Panc1 (cell line): Measurements from ENCODE around the gene TMEM134. TPM values are rescaled to one million over a fixed set of nuclear protein-coding genes. Genes with fewer than 3 reads are reported as not detected.

Experiments
- ATAC-seq: fragments of 200-7000 bp; cut with Tn5 transposase; 2 replicates; pipeline ENCODE4 v1.9.1; 2020; ENCODE audit warnings: mild to moderate bottlenecking, moderate library complexity
- BruUV-seq: library from RNA; stranded (reverse); fragments of 400-500 nt; replicated peaks from 2 replicates; lab custom pipeline; 2021; lab: Mats Ljungman, UMichigan
- CTCF ChIA-PET: fragments of 300-600 bp; sonication (Branson Sonifier 250); formaldehyde crosslinking; loops from one replicate; lab custom pipeline; 2022; ENCODE audit warnings: antibody characterized with exemption; lab: Charles Lee
- POLR2A ChIA-PET: fragments of 300-600 bp; sonication (Branson Sonifier 250); formaldehyde crosslinking; loops from one replicate; lab custom pipeline; 2022; ENCODE audit warnings: antibody characterized with exemption; lab: Charles Lee
- DNase-seq: peaks from one replicate; pipeline ENCODE4 v3.0.0-alpha.2; 2010; ENCODE audit warnings: low read depth, low spot score
- H3K27ac ChIP-seq: 2 replicates; pipeline ENCODE4 v1.5.1; 2011; ENCODE audit warnings: mild to moderate bottlenecking, low read length, inconsistent platforms
- H3K27me3 ChIP-seq: fragments of 200-500 bp; sonication (Bioruptor generic); 2 replicates; pipeline ENCODE4 v1.6.0; 2014; ENCODE audit warnings: low read length, inconsistent platforms; ENCODE audit not compliant: control insufficient read depth, insufficient read depth
- H3K36me3 ChIP-seq: fragments of 200-500 bp; sonication (Bioruptor generic); 2 replicates; pipeline ENCODE4 v1.5.1; 2014; ENCODE audit warnings: inconsistent platforms, mild to moderate bottlenecking, low read length, moderate library complexity; ENCODE audit not compliant: control insufficient read depth, insufficient read depth
- H3K4me1 ChIP-seq: 2 replicates; pipeline ENCODE4 v1.5.1; 2011; ENCODE audit warnings: inconsistent platforms, mild to moderate bottlenecking, low read length, moderate library complexity; ENCODE audit not compliant: control insufficient read depth, insufficient read depth
- H3K4me3 ChIP-seq, 2 experiments: 2 replicates each; pipeline ENCODE4 v1.5.1; 2011 to 2012; ENCODE audit warnings: low read depth in 2 of 2, low read length in 2 of 2, mild to moderate bottlenecking in 2 of 2, inconsistent platforms in 1 of 2, moderate library complexity in 1 of 2
- H3K9me3 ChIP-seq: fragments of 200-500 bp; sonication (Bioruptor generic); 2 replicates; pipeline ENCODE4 v1.5.1; 2014; ENCODE audit warnings: low read depth, mild to moderate bottlenecking, inconsistent platforms, low read length, moderate library complexity; ENCODE audit not compliant: control insufficient read depth, insufficient read depth
- POLR2AphosphoS5 ChIP-seq: IDR thresholded peaks from 2 replicates; pipeline ENCODE4 v1.6.1; 2012; ENCODE audit warnings: mild to moderate bottlenecking, low read depth, low read length, moderate library complexity
- SIN3A ChIP-seq: IDR thresholded peaks from 2 replicates; pipeline ENCODE4 v1.6.1; 2012; ENCODE audit warnings: low read depth, mild to moderate bottlenecking, low read length, moderate library complexity, borderline replicate concordance; ENCODE audit not compliant: insufficient read depth
- TCF7L2 ChIP-seq: IDR thresholded peaks from 2 replicates; pipeline ENCODE4 v1.6.1; 2011; ENCODE audit warnings: mild to moderate bottlenecking, low read depth, low read length, inconsistent platforms
- in situ Hi-C: cut with HindIII; loops from 2 replicates; pipeline ENCODE4 v1.10.0; 2016; ENCODE audit warnings: low sequenced_read_pairs, low pct_unique_long_range_greater_than_20kb
- intact Hi-C: fragments of 100-400 bp; cut with micrococcal nuclease; formaldehyde crosslinking; loops from one replicate; pipeline ENCODE4 v1.10.0; 2022; ENCODE audit not compliant: unreplicated experiment
- total RNA-seq: library from RNA; stranded (reverse); gene quantifications from one replicate; pipeline ENCODE4 v1.2.1, GENCODE V29; 2021; ENCODE audit not compliant: unreplicated experiment
- TF ChIP-seq, protein P1 (sequence below): fragments of 450-650 bp; IDR thresholded peaks from 2 replicates; pipeline ENCODE4 v1.5.1; 2017; ENCODE audit warnings: mild to moderate bottlenecking
- TF ChIP-seq, protein P2 (sequence below), 2 experiments: IDR thresholded peaks; 2 replicates each; pipeline ENCODE4 v1.6.1; 2011 to 2012; ENCODE audit warnings: low read depth in 2 of 2, control low read depth in 1 of 2, low read length in 1 of 2, mild to moderate bottlenecking in 1 of 2, moderate library complexity in 1 of 2; ENCODE audit not compliant: insufficient read depth in 1 of 2

Gene TMEM134
- total RNA-seq, 1 experiment from 2014 or later, result 65.0 TPM

DNA sequence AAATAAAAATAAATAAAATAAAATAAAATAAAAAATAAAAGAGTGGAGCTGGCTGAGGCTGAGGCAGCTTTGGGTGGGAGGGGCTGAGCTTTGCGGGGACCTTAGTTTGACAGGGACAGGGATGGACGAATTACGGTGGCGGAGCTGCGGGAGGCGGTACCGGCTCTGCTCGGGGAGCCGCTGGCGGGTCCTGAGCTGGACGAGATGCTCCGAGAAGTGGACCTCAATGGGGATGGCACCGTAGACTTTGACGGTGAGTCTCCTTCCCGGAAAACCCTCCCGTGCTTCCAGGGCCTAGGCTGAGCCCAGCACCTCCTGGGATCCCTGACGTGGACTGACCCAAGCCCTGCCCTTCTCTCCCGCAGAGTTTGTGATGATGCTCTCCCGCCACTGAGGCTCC, 10.8 kb downstream of the TMEM134 start:
- H3K27me3 ChIP-seq, result no peaks in the 10 kb centered on the region
- H3K27ac ChIP-seq, result no peak overlapping the region
- CTCF ChIA-PET, result no interaction called here
- DNase-seq, result no peak
- POLR2A ChIA-PET, result no interaction called here
- no peak for TF ChIP-seq POLR2AphosphoS5
- TF ChIP-seq, protein P1, sequence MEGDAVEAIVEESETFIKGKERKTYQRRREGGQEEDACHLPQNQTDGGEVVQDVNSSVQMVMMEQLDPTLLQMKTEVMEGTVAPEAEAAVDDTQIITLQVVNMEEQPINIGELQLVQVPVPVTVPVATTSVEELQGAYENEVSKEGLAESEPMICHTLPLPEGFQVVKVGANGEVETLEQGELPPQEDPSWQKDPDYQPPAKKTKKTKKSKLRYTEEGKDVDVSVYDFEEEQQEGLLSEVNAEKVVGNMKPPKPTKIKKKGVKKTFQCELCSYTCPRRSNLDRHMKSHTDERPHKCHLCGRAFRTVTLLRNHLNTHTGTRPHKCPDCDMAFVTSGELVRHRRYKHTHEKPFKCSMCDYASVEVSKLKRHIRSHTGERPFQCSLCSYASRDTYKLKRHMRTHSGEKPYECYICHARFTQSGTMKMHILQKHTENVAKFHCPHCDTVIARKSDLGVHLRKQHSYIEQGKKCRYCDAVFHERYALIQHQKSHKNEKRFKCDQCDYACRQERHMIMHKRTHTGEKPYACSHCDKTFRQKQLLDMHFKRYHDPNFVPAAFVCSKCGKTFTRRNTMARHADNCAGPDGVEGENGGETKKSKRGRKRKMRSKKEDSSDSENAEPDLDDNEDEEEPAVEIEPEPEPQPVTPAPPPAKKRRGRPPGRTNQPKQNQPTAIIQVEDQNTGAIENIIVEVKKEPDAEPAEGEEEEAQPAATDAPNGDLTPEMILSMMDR, result no peak
- TF ChIP-seq SIN3A, result no peak
- no peak for TF ChIP-seq TCF7L2
- TF ChIP-seq, protein P2, sequence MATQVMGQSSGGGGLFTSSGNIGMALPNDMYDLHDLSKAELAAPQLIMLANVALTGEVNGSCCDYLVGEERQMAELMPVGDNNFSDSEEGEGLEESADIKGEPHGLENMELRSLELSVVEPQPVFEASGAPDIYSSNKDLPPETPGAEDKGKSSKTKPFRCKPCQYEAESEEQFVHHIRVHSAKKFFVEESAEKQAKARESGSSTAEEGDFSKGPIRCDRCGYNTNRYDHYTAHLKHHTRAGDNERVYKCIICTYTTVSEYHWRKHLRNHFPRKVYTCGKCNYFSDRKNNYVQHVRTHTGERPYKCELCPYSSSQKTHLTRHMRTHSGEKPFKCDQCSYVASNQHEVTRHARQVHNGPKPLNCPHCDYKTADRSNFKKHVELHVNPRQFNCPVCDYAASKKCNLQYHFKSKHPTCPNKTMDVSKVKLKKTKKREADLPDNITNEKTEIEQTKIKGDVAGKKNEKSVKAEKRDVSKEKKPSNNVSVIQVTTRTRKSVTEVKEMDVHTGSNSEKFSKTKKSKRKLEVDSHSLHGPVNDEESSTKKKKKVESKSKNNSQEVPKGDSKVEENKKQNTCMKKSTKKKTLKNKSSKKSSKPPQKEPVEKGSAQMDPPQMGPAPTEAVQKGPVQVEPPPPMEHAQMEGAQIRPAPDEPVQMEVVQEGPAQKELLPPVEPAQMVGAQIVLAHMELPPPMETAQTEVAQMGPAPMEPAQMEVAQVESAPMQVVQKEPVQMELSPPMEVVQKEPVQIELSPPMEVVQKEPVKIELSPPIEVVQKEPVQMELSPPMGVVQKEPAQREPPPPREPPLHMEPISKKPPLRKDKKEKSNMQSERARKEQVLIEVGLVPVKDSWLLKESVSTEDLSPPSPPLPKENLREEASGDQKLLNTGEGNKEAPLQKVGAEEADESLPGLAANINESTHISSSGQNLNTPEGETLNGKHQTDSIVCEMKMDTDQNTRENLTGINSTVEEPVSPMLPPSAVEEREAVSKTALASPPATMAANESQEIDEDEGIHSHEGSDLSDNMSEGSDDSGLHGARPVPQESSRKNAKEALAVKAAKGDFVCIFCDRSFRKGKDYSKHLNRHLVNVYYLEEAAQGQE (IDR thresholded peaks at IDR 0.05; ENCODE audit: insufficient read depth in 1 of 2, low read depth in 2 of 2, low read length in 1 of 2), result no peak
- no peak for ATAC-seq
- no peaks in the 10 kb centered on the region for H3K36me3 ChIP-seq
- intact Hi-C loops, result no loop called here
- BruUV-seq, result no TSS peak
- no peaks in the 10 kb centered on the region for H3K9me3 ChIP-seq
- H3K4me3 ChIP-seq, result no peak overlapping the region
- in situ Hi-C loops, result no loop called here
- H3K4me1 ChIP-seq, result peaks cover 2% of the 10 kb centered on the region; the same call in 1 of the 2 replicates

DNA sequence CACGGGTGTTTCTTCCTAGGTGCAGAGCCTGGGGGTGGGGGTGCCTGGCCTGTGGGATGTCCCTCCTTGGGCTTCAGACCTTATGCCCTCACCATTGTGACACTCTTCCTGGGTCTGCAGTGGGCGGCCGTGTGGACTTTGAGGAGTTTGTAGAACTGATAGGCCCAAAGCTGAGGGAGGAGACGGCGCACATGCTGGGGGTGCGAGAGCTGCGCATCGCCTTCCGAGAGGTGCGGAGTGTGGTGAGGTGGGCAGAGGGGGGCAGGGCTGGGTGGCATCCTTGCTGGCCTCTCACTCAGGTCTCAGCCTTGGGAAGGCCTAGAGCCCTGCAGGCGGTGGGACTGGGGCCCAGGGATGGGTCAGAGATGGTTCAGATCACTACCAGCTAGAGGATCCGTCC, 11.6 kb downstream of the TMEM134 start:
- Histone ChIP-seq H3K4me3 (no peak overlapping the region), H3K9me3 (no peaks in the 10 kb centered on the region), H3K36me3 (no peaks in the 10 kb centered on the region), H3K4me1 (no peaks in the 10 kb centered on the region), H3K27me3 (no peaks in the 10 kb centered on the region), H3K27ac (no peak overlapping the region)
- DNase-seq, result no peak
- no peak for ATAC-seq
- CTCF ChIA-PET, result no interaction called here
- TF ChIP-seq TCF7L2 (no peak), POLR2AphosphoS5 (no peak), SIN3A (no peak)
- TF ChIP-seq, protein P2 (IDR thresholded peaks at IDR 0.05; ENCODE audit: insufficient read depth in 1 of 2, low read depth in 2 of 2, low read length in 1 of 2), result no peak
- intact Hi-C loops (no loop called here), in situ Hi-C loops (no loop called here)
- BruUV-seq, result no TSS peak
- POLR2A ChIA-PET, result no interaction called here
